Measurements from ENCODE around the gene TMEM156.
"Not testable (repeated sequence)": the region's sequence is repeated elsewhere in the genome, so short reads cannot be mapped to it uniquely, and the experiment has no call there.

Gene TMEM156

DNA sequence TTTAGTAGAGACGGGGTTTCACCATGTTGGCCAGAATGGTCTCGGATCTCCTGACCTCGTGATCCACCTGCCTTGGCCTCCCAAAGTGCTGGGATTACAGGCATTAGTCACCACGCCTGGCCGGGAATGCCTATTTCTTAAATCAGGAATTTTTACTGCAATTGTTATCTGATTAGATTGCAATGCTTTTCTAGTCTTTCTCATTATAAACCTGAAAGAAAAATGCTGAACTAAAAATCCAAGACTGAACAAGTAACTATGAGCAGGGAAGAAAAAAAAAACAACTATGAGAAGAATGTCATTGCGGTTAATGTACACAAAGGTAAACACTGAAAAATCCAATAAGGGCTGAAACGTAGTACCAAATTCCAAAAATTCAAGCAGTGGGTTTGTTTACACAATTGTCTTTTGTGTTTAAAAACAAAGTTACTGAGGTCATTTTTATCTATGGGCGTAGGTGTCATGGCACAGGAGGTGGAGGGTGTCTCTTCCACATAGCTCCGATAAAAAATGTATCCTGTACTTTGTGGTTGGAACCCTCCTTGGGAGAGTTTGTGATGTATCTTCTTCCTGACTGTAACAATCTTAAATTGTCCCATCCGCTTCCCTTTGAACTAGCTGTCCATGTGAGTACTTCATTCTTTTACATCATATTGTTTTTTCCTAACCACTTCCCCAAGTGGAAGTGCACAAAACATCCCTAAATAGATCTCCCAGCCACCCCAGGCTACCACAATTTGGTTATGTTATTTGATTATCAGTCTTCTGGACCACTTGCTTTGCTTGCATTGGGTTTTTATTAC lies 11.1 kb upstream of the TMEM156 start:
- DNase-seq = no peak

DNA sequence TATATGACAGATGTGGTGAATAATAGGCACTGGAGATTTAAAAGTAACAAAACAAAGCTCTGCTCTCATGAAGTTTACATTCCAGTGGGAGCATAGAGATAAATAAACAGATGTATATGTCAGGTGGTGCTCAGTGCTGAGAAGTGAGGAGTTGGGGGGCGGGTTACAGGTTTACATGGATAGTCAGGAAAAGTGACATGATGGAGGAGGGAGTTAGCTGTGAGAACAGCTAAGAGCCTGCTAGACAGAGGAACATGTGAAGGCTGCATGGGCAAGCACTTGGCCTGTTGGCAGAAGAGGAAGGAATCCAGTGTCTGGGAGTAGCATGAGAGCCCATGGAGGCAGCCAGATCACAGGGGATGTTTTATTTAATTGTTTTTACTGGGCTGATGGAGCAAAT lies 10.2 kb upstream of the TMEM156 start:
- DNase-seq = no peak

DNA sequence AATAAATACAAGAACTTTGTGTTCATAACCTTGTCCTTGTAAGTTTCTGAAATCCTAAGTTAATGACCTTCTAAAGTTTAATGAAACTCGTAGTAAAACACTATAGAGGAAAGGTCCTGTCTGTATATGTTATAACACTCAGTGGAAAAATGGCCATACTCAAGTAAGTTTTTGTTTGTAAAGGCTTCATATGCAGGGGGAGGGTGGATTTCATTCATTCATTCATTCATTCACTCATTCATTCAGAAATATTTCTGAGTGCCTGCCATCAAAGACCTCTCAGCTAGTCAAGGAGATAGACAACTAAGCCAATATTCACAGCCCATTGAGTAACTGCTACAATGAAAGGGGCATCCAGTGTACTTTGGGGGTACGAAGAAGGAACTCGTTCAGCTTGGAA lies 6.9 kb upstream of the TMEM156 start:
- DNase-seq = no peak

DNA sequence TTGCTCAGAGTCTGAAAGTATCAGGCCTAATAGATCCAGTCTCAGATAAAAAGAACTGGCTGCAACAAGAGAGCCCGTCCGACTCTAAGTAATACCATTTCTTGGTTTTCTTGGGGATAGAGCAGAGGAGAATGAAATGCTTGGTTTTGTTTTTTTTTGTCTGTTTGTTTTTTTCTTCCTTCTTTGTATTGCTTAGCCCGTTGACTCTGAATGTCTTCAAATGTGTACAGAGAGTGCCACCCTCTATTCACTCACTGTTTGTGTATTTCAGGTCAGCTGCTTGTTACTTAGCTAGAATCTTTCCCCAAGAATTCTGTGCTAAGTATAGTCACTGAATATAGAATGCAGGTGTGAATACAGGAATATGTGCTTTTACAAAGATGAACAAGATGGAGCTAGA lies 5.7 kb upstream of the TMEM156 start:
- no peak for DNase-seq

DNA sequence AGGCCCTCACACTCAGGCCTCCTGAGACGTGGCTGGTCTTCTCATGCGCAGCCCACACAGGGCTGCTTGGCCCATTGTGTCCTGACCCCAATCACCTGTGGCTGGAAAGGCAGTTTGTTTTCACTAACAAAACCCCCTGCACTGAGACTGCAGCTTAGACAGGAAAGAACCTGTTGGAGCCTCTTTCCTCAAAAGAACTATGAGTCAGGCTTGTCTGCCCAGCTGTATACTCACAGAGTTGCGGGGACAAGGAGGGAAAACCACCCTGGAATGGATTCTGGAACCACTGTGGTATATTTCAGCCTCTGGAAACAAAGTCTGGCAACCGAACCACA lies 5.2 kb upstream of the TMEM156 start:
- DNase-seq = no peak

DNA sequence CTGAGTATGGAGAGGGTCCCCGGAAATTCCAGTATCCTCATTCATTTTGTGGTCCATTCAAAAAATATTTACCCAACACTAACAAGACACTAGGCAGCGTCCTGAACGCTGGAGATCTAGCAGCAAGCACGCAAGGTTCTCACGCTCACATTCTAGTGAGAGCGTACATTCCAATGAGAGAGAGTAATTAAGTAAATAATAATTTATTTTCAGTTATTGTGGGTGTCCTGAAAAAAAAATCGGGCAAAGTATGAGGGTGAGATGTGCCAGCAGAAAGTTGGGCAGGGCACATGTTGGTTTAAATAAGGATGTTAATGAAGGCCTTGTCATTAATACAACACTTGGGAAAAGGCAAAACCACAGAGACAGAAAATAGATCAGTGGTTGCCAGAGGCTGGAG lies 4.0 kb upstream of the TMEM156 start:
- DNase-seq = no peak

DNA sequence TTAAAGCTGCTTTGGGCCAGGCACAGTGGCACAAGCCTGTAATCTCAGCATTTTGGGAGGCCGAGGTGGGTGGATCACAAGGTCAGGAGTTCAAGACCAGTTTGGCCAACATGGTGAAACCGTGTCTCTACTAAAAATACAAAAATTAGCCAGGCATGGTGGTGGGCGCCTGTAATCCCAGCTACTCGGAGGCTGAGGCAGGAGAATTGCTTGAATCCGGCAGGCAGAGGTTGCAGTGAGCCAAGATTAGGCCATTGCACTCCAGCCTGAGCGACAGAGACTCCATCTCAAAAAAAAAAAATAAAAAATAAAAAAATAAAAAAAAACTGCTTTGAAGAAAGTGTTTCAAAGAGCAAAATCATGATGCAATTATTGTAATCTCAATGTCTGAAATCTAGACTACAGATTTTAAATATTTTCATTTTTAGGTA lies 604 bp downstream of the TMEM156 start:
- DNase-seq = not testable (repeated sequence)

DNA sequence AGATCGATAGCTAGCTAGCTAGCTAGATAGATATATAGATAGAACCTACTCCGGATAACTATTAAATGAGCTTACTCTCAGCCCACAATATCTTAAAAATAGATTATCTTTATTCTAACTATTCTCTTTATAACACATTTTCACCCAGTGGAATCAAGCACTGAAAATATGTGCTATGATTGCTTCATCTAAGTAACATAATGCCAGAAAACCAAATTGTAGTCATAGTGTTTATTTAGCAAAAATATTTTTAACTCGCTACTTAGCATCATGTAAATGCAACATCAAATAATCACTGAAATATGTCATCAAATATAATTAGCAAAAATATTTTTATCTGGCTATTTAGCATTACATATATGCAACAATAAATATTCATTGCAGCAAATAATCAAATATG lies 1.5 kb downstream of the TMEM156 start:
- DNase-seq = no peak

DNA sequence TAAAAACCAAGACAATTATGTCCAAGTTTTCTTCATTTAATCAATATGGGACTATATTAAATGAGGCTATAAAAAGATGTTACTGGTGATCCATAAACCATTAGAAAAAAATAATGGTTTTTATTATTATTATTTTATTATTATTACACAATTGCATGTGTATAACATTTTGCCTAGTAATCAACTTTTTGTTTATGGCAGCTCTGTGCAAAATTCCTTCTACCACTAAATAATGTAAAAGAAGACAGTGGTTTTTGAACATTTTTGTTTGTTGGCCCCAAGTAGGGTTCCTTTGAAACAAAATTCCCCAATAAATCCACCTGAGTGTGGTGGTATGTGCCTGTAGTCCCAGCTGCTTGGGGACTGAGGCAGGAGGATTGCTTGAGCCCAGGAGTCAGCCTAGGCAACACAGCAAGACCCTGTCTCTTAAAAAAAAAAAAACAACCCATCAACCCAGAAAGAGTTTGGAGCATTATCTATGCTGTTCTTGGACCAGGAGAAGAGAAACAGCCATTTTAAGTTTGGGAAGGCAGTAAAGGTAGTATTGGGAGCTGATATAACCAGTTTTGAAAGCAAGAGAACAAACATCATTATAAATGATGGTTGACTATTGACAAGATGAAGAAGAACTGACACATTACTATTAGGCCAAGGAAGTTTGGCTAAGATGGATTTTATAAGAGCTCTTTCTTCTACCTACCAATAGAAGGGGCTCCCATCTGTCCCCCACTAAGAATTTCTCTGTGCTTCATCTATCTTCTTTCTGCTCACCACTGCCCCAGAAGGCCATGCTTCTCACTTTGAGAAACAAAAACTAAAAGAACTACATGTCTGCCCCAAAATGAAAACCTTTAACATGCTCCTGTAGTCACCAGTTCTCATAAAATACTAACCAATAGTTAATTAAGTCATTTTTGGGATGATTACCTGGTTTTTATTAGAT lies 2.2 kb downstream of the TMEM156 start:
- DNase-seq = no peak

DNA sequence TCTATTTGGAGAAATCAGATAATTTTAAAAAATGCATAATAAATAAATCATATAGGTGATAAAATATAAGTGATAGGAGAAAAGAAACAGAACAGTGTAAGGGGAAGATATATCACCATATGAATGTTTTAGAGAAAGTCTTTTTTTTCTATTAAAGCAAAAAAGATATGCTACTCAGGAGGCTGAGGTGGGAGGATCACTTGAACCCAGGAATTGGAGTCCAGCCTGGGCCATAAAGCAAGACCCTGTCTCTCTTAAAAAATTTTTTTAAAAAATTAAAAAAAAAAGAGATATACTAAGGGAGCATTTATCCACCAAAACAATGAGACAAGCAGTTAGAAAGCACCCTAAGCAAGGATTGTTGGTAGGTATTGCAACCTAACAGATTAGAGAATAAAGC lies 6.1 kb downstream of the TMEM156 start:
- no peak for DNase-seq

DNA sequence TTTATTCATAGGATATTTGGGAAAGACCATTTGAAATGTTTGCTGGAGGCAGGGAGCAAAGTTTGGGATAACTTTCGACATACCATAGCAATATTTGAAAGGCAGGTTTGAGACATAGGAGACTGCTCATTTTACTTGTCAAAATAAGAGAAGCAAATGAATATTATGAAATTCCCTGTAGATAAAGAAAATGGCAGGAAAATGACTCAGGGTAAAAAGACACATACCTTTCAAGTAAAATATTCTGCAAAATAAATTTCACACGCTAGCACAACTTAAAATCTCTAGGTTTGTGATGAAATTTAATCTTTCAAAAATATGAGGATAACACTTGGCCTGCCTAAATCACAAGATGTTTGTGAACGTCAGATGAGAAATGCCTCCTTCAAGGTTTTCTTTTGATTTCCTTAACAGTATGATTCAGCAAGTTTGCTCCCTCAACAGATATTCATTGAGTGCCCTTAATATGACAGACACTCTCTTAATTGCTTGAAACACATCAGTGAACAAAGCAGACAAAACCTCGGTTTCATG lies 6.6 kb downstream of the TMEM156 start:
- no peak for DNase-seq

DNA sequence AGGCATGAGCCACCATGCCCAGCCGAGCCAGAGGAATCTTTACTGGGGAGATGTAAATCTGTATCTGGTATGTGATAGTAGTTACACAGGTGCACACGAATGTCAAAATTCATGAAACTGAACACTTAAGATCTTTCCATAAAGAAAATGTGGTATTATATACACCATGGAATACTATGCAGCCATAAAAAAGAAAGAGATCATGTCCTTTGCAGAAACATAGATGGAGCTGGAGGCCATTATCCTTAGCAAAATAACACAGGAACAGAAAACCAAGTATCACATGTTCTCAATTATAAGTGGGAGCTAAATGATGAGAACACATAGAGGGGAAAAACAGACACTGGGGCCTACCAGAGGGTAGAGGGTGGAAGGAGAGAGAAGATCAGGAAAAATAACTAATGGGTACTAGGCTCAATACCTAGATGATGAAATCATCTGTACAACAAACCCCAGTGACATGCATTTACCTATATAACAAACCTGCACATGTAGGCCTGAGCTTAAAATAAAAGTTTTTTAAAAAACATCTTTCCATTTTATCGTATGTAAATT lies 7.8 kb downstream of the TMEM156 start:
- no peak for DNase-seq

DNA sequence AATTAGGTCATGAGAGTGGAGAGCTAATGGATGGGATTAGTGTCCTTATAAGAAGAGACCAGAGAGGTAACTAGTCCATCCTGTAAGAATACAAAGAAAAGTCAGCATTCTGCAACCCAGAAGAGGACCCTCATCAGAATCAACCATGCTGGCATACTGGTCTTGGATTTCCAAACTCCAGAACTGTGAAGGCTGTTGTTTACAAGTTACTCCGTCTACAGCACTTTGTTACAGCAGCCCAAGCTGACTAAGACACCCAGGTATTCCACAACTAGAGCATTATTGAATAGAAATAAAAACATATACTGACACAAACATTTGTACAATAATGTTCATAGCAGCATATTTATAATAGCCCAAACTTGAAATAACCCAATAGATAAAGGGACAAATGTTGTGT lies 9.2 kb downstream of the TMEM156 start:
- DNase-seq = no peak

DNA sequence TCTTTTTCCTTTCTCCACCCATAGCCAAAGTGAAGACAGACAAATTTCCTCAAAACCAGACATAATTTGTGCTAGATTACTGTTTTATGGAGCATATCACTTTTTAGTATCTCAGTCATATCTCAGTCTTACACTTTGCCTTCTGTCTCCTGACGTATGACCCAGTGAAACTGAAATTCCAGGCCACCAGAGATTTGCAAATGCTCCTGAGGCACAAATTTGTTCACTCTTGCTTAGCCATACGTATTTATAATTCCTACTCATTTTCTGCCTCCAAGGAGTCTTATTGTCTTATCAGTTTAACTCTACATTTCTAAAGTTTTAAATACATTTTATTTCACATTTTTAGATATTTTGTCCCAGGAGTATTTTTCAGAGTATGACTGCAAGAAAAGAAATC lies 10.0 kb downstream of the TMEM156 start:
- DNase-seq = no peak

DNA sequence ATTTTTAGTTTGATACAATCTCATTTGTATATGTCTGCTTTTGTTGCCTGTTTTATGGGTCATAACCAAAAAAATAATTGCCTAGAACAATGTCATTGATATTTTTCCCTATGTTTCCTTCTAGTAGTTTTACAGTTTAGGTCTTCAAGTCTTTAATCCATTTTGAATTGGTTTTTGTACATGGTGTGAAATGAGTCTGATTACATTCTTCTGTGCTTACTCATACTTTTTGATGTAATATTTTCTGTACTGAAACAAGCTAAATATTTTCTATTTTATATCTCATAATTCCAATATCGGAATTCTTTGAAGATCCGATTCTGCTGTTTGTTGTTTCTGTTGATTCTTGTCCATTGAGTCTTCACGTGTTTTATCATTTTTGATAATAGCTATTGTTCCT lies 10.6 kb downstream of the TMEM156 start:
- no peak for DNase-seq

DNA sequence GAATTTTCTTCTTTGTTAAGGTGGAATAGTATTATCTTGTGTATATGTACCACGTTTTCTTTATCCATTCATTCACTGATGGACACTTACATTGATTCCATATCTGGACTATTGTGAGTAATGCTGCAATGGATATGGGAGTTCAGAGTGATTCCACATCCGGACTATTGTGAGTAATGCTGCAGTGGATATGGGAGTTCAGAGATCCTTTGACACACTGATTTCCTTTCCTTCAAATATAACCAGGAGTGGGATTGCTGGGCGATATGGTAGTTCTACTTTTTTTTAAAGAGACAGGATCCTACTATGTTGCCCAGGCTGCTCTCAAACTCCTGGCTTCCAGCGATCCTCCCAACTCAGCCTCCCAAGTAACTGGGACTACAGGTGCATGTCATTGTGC lies 12.1 kb downstream of the TMEM156 start:
- DNase-seq = no peak

DNA sequence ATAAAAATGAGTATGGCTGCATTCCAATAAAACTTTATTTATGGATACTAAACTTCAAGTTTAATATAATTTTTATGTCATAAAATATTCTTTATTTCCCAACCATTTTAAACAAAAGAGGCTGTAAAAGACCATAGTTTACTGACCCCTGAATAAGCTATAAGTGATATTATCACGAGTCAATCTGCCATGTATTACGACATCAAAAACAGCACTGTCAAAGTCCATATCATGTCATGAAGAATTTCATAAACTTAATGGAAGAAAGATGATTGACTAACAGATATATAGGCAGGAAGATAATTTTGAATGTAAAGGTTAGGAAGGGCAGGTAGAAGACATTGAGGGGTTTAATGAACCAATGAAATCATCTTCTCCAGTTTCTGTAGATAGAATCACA lies 18.2 kb downstream of the TMEM156 start:
- DNase-seq = no peak

DNA sequence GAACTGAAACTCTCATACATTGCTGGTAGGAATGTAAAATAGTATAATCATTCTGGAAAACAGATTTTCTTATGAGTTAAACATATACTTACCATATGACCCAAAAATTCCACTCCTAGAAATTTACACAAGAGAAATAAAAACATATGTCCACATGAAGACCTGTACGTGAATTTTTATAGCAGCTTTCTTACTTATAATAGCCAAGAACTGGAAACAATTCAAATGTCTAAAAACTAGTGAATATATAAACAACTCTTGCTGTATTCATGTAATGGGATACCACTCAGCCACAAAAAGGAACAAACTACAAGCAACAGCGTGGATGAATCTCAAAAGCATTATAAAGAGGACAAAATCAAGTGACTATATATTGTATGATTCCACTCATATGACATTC lies 27.5 kb downstream of the TMEM156 start:
- DNase-seq = no peak

DNA sequence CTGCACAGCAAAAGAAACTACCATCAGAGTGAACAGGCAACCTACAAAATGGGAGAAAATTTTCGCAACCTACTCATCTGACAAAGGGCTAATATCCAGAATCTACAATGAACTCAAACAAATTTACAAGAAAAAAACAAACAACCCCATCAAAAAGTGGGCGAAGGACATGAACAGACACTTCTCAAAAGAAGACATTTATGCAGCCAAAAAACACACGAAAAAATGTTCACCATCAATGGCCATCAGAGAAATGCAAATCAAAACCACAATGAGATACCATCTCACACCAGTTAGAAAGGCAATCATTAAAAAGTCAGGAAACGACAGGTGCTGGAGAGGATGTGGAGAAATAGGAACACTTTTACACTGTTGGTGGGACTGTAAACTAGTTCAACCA lies 30.2 kb downstream of the TMEM156 start:
- DNase-seq = not testable (repeated sequence)

DNA sequence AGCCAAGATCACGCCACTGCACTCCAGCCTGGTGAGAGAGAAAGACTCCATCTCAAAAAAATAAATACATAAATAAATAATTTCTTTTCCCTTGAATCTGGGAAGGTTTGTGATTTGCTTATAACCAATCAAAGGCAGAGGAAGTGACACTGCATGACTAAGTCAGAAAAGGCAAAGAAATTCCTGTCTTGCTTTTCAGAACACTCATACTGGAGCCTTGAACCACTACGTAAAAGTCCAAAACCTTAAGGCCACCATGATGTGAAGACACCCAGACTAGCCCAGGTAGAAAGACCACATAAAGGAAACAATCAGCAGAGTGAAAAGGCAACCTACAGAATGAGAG lies 36.6 kb downstream of the TMEM156 start:
- no peak for DNase-seq

DNA sequence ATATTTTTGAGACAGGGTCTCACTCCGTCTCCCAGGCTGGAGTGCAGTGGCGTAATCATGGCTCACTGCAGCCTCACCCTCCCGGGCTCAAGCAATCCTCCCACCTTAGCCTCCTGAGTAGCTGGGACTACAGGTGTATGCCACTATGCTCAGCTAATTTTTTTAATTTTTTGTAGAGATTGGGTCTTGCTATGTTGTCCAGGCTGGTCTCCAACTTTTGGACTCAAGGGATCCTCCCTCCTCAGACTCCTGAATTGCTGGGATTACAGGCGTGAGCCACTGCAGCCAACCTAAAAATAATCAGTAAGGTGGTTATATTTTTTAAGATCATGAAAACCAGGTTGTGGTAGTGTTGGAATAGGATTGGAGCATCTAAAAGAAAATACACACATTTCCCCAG lies 38.1 kb downstream of the TMEM156 start:
- no peak for DNase-seq

DNA sequence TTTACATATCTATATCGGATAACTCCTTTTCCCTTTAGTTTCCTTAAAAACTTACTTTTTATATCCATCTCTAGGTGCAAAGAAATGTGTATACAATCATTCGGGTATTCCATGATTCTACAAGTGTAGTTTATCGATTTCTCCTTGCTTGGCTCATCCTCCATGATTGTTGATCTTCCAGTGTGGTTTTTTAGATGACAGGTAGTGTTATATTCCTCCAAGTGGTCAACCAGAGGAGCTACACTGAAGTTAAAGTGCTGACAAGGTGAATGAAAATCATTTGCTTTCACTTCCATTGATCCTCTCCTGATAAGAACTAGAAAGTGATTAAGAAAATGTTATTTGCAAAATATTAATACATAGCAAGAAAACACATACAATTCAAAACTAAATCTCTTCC lies 38.5 kb downstream of the TMEM156 start:
- no peak for DNase-seq

DNA sequence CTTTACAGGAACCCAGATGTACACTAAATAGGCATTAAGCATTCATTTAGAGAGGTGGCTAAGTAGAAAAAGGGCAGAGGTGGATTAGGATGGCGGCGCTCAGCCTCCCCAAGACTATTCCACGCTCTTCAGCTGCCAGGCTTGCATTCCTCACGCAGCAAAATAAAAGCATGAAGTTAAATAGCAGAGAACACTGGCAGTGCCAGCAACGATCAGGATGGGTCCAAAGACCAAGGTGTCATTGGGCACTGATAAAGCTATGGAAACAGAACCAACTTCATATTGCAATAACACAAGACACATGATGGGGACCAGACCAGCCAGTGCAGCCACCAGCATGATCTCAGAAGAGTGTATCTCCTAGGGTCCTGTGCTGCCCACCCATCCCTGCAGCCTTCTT lies 42.0 kb downstream of the TMEM156 start:
- DNase-seq = no peak

DNA sequence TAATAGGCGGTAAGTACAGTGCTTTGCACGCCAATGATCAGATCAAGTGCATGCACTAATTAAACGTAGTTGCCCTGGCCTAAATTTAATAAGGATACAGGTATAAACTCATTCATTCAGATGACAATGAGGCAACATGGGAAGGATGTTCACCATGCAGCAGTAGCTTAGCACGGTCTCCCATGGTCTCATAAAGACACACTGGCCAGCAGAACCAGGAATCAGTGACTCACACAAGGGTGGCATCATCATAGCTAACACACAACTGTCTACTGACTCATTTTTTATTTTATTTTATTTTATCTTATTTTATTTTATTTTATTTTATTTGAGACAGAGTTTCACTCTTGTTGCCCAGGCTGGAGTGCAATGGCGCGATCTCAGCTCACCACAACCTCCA lies 42.7 kb downstream of the TMEM156 start:
- DNase-seq = no peak
